C4-2B (cell line): ENCODE results near the gene TMPRSS11E.

Experiments
- ZFX ChIP-seq: fragments of 450-650 bp; IDR thresholded peaks from 2 replicates; pipeline ENCODE4 v1.6.1; 2017
- TF ChIP-seq, protein P1 (sequence below): fragments of 450-650 bp; conservative IDR thresholded peaks from 2 replicates; pipeline ENCODE4 v1.5.1; 2017; ENCODE audit warnings: mild to moderate bottlenecking

DNA sequence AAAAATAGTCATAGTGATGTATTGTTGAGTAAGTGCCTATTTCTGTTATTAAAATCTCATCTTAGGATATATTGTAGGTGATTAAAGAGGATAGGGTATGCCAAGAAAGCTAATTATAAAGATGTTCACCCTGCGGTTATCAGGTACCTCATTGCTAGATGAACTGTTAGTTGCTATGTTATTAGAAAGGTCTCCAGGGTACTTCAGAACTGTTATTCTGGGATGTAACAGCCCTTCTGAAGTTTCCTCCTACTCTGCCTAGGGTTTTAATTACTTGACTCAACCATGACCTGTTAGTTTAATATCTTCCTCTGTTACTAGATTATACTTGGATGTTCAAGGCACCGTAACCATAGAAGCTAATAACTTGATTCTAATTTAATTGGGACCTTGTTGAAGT lies 15.4 kb downstream of the TMPRSS11E start:
- TF ChIP-seq, protein P1, sequence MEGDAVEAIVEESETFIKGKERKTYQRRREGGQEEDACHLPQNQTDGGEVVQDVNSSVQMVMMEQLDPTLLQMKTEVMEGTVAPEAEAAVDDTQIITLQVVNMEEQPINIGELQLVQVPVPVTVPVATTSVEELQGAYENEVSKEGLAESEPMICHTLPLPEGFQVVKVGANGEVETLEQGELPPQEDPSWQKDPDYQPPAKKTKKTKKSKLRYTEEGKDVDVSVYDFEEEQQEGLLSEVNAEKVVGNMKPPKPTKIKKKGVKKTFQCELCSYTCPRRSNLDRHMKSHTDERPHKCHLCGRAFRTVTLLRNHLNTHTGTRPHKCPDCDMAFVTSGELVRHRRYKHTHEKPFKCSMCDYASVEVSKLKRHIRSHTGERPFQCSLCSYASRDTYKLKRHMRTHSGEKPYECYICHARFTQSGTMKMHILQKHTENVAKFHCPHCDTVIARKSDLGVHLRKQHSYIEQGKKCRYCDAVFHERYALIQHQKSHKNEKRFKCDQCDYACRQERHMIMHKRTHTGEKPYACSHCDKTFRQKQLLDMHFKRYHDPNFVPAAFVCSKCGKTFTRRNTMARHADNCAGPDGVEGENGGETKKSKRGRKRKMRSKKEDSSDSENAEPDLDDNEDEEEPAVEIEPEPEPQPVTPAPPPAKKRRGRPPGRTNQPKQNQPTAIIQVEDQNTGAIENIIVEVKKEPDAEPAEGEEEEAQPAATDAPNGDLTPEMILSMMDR: no peak
- TF ChIP-seq ZFX: no peak
